Lower lobe of right lung (tissue), 2 donors: ENCODE results near the gene SH2D5. TPM values are rescaled to one million over a fixed set of nuclear protein-coding genes. Genes with fewer than 3 reads are reported as not detected.

Experiments used
- ATAC-seq, 2 donors: fragments of 200-7000 bp; cut with Tn5 transposase; one replicate each; pipeline ENCODE4 v1.9.1; 2020 to 2022; ENCODE audit warnings: mild to moderate bottlenecking in 2 of 2, moderate library complexity in 2 of 2
- DNase-seq: peaks from one replicate; pipeline ENCODE4 v3.0.0-alpha.2; 2020
- H3K27ac ChIP-seq: fragments of 200-600 bp; one replicate; pipeline ENCODE4 v1.8.0; 2022
- H3K27me3 ChIP-seq: fragments of 200-600 bp; one replicate; pipeline ENCODE4 v1.8.0; 2022; ENCODE audit warnings: low read depth
- H3K36me3 ChIP-seq: fragments of 200-600 bp; one replicate; pipeline ENCODE4 v1.8.0; 2022; ENCODE audit warnings: mild to moderate bottlenecking
- H3K4me1 ChIP-seq: fragments of 200-600 bp; one replicate; pipeline ENCODE4 v1.8.0; 2022
- H3K4me3 ChIP-seq: fragments of 200-600 bp; one replicate; pipeline ENCODE4 v1.8.0; 2022; ENCODE audit warnings: mild to moderate bottlenecking
- H3K9me3 ChIP-seq: fragments of 200-600 bp; one replicate; pipeline ENCODE4 v1.8.0; 2022
- CTCF ChIP-seq: fragments of 200-600 bp; IDR thresholded peaks from one replicate; pipeline ENCODE4 v1.8.0; 2022; ENCODE audit warnings: antibody characterized with exemption, mild to moderate bottlenecking
- intact Hi-C: fragments of 100-400 bp; cut with DNase I; formaldehyde crosslinking; loops from one replicate; pipeline ENCODE4 v1.11.0; 2022
- total RNA-seq: library from RNA; stranded (reverse); fragmentation: NEBNext Ultra II Directional; extraction: Animal tissue kit (Norgen Biotek cat#: 25700); gene quantifications from one replicate; pipeline ENCODE4 v1.2.1, GENCODE V29; 2021
- donor health status: DM: no; HTN: yes; CAD: no; lungs with severe emphysema.

SH2D5 gene
- total RNA-seq, 1 donor from 2014 or later: not detected

- intact Hi-C loops: no loop called here
- no peak for ATAC-seq
- no peak for TF ChIP-seq CTCF
- H3K4me3 ChIP-seq: no peak overlapping the region
- H3K27ac ChIP-seq: no peak overlapping the region
- no peak for DNase-seq
- no peaks in the 10 kb centered on the region for H3K4me1 ChIP-seq
- no peaks in the 10 kb centered on the region for H3K27me3 ChIP-seq
- H3K36me3 ChIP-seq: no peaks in the 10 kb centered on the region
- no peaks in the 10 kb centered on the region for H3K9me3 ChIP-seq
Measured at GRCh38 chr1:20701847-20702246, 30.7 kb downstream of the SH2D5 start.

DNA sequence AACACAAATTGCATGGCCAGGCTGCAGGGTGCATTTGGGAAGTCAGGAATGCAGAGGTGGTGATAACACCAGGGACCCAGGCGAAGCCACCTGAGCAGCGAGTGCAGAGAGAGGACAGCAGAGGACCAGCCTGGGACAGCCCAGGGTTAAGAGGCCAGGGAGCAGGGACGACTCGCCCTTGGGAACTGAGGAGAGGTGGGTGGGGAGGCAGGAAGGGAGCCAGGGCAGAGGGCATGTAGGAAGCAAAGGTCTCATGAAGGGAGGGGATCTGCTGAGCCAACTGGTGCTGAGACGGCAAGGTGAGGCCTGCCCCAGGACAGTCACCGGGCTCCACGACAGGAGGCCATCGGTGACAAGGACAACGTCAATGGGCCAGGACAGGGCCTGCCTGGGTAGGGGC lies 31.1 kb downstream of the SH2D5 start:
- ATAC-seq (no peak), DNase-seq (no peak)
- H3K4me1 ChIP-seq: no peaks in the 10 kb centered on the region
- intact Hi-C loops: no loop called here
- no peak for TF ChIP-seq CTCF
- H3K36me3 ChIP-seq: no peaks in the 10 kb centered on the region
- H3K27me3 ChIP-seq: no peaks in the 10 kb centered on the region
- H3K4me3 ChIP-seq: no peak overlapping the region
- no peak overlapping the region for H3K27ac ChIP-seq
- no peaks in the 10 kb centered on the region for H3K9me3 ChIP-seq

DNA sequence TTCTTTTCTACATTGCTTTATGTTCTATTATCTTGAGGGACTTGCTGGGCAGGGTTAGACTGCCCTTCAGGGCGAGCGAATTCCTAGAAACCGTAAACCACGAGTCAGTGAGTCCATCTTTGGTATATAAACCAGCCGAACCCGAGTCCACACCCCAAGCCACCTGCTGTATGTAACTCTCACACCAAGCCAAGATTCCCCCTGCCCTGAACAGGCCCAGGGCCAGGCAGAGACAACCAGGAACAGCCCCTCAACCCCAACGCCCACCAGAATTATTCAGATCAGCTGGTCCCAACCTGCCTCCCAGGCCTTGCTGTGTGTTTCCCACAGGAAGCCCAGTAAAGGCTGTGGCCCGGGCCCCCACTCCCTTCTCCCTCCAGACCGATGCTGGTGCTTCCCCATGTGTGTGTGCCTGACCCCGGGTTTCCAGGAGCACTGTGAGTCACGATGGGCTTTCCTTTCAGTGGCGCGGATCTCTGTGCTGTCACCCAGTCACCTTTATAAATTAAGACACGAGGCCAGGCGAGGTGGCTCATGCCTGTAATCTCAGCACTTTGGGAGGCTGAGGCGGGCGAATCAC lies 31.8 kb downstream of the SH2D5 start:
- Histone ChIP-seq H3K4me1 (no peaks in the 10 kb centered on the region), H3K27ac (no peak overlapping the region), H3K27me3 (no peaks in the 10 kb centered on the region), H3K4me3 (no peak overlapping the region), H3K9me3 (no peaks in the 10 kb centered on the region), H3K36me3 (no peaks in the 10 kb centered on the region)
- ATAC-seq (no peak), DNase-seq (no peak)
- intact Hi-C loops: no loop called here
- TF ChIP-seq CTCF: no peak

DNA sequence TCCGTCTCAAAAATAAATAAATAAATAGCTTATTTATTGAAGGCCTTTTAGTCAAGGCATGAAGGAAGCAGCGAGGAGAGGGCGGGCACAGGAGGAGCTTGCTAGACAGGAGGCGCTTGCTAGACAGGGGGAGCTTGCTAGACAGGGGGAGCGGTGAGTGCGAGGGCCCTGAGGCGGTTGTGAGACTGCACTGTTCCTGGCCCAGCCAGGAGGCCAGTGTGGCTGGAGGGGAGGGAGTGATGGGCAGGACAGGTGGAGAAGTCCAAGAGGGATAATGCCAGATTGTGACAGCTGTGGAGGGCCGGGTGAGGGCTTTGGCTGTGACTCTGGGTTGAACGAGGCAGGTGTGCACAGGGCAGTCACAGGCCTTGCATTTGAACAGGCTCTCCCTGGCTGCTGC lies 32.9 kb downstream of the SH2D5 start:
- Histone ChIP-seq H3K27ac (no peak overlapping the region), H3K36me3 (no peaks in the 10 kb centered on the region), H3K9me3 (no peaks in the 10 kb centered on the region), H3K4me3 (no peak overlapping the region), H3K4me1 (no peaks in the 10 kb centered on the region), H3K27me3 (no peaks in the 10 kb centered on the region)
- no peak for DNase-seq
- intact Hi-C loops: no loop called here
- TF ChIP-seq CTCF: no peak
- no peak for ATAC-seq

- intact Hi-C loops: no loop called here
- DNase-seq (no peak), ATAC-seq (no peak)
- H3K27me3 ChIP-seq: no peaks in the 10 kb centered on the region
- H3K36me3 ChIP-seq: no peaks in the 10 kb centered on the region
- H3K9me3 ChIP-seq: no peaks in the 10 kb centered on the region
- H3K4me1 ChIP-seq: no peaks in the 10 kb centered on the region
- no peak for TF ChIP-seq CTCF
- H3K4me3 ChIP-seq: no peak overlapping the region
- H3K27ac ChIP-seq: no peak overlapping the region
Measured at GRCh38 chr1:20698195-20698910, 34.1 kb downstream of the SH2D5 start.
